Colonic mucosa (tissue), 4 donors: ENCODE measurements around the gene CA10. TPM values are rescaled to one million over a fixed set of nuclear protein-coding genes. Genes with fewer than 3 reads are reported as not detected.

Source experiments
- DNase-seq: peaks from one replicate; pipeline ENCODE4 v3.0.0-alpha.2; 2020
- H3K27ac ChIP-seq: fragments of 200-600 bp; one replicate; pipeline ENCODE4 v1.8.0; 2021
- H3K27me3 ChIP-seq: fragments of 200-600 bp; one replicate; pipeline ENCODE4 v1.8.0; 2021
- H3K36me3 ChIP-seq: fragments of 200-600 bp; one replicate; pipeline ENCODE4 v1.8.0; 2021
- H3K4me1 ChIP-seq: fragments of 200-600 bp; one replicate; pipeline ENCODE4 v1.8.0; 2021; ENCODE audit warnings: mild to moderate bottlenecking
- H3K4me3 ChIP-seq: fragments of 200-600 bp; one replicate; pipeline ENCODE4 v1.8.0; 2021
- H3K9ac ChIP-seq, 2 donors: one replicate each; pipeline ENCODE4 v1.7.0; 2013; ENCODE audit warnings: control low read depth in 2 of 2, low read depth in 2 of 2, low read length in 2 of 2
- H3K9me3 ChIP-seq: fragments of 200-600 bp; one replicate; pipeline ENCODE4 v1.8.0; 2021
- CTCF ChIP-seq: fragments of 200-600 bp; IDR thresholded peaks from one replicate; pipeline ENCODE4 v1.8.0; 2022; ENCODE audit warnings: antibody characterized with exemption, mild to moderate bottlenecking
- intact Hi-C: fragments of 100-400 bp; cut with DNase I; formaldehyde crosslinking; loops from one replicate; pipeline ENCODE4 v1.14.1; 2022
- total RNA-seq, 2 donors: library from RNA; stranded (reverse); fragmentation: NEBNext Ultra II Directional in 1 of 2; extraction: Animal tissue kit (Norgen Biotek cat#: 25700) in 1 of 2; gene quantifications; one replicate each; pipeline ENCODE4 v1.2.1, GENCODE V29; 2021
- donor health status: healthy.
- donor health status: DM: no; HTN: no; CAD: no.
- donor health status: DM: no; HTN: no; CAD: no.

Gene CA10
- total RNA-seq, 2 donors from 2014 or later = 0.27 to 0.52 TPM

GRCh38 chr17:51795401-51795800 is 363.1 kb downstream of the CA10 start:
- H3K27ac ChIP-seq = no peak overlapping the region
- no peak for DNase-seq
- H3K9ac ChIP-seq = no peak overlapping the region
- no peak overlapping the region for H3K4me3 ChIP-seq
- no peaks in the 10 kb centered on the region for H3K27me3 ChIP-seq
- no peaks in the 10 kb centered on the region for H3K9me3 ChIP-seq
- H3K4me1 ChIP-seq = no peaks in the 10 kb centered on the region
- TF ChIP-seq CTCF = no peak
- H3K36me3 ChIP-seq = no peaks in the 10 kb centered on the region
- intact Hi-C loops = no loop called here

GRCh38 chr17:51794466-51794865 is 364.0 kb downstream of the CA10 start:
- intact Hi-C loops = no loop called here
- Histone ChIP-seq H3K36me3 (no peaks in the 10 kb centered on the region), H3K27me3 (no peaks in the 10 kb centered on the region), H3K9ac (no peak overlapping the region), H3K27ac (no peak overlapping the region), H3K9me3 (no peaks in the 10 kb centered on the region), H3K4me1 (no peaks in the 10 kb centered on the region), H3K4me3 (no peak overlapping the region)
- no peak for DNase-seq
- TF ChIP-seq CTCF = no peak

GRCh38 chr17:51793686-51794085 is 364.8 kb downstream of the CA10 start:
- H3K27me3 ChIP-seq = no peaks in the 10 kb centered on the region
- intact Hi-C loops = no loop called here
- no peak overlapping the region for H3K4me3 ChIP-seq

GRCh38 chr17:51778842-51779241 is 379.7 kb downstream of the CA10 start:
- Histone ChIP-seq H3K9ac (no peak overlapping the region), H3K9me3 (no peaks in the 10 kb centered on the region), H3K4me3 (no peak overlapping the region), H3K36me3 (no peaks in the 10 kb centered on the region), H3K27ac (no peak overlapping the region), H3K27me3 (no peaks in the 10 kb centered on the region), H3K4me1 (no peaks in the 10 kb centered on the region)
- intact Hi-C loops = no loop called here
- DNase-seq = no peak
- TF ChIP-seq CTCF = no peak

More at GRCh38 chr17:51793686-51794085, 364.8 kb downstream of the CA10 start:
- no peak overlapping the region for H3K9ac ChIP-seq
- no peaks in the 10 kb centered on the region for H3K36me3 ChIP-seq
- no peak for DNase-seq
- no peaks in the 10 kb centered on the region for H3K4me1 ChIP-seq
- no peak overlapping the region for H3K27ac ChIP-seq
- H3K9me3 ChIP-seq = no peaks in the 10 kb centered on the region
- TF ChIP-seq CTCF = no peak

GRCh38 chr17:51770027-51770759 is 388.3 kb downstream of the CA10 start:
- H3K9ac ChIP-seq = no peak overlapping the region
- intact Hi-C loops = no loop called here
- H3K4me1 ChIP-seq = no peaks in the 10 kb centered on the region
- no peaks in the 10 kb centered on the region for H3K36me3 ChIP-seq
- no peak overlapping the region for H3K4me3 ChIP-seq
- no peak for TF ChIP-seq CTCF
- peak; percentile 21 for DNase-seq
- no peaks in the 10 kb centered on the region for H3K27me3 ChIP-seq
- H3K27ac ChIP-seq = no peak overlapping the region
- no peaks in the 10 kb centered on the region for H3K9me3 ChIP-seq
